ENCODE measurements around the gene RNF4. TPM values are rescaled to one million over a fixed set of nuclear protein-coding genes. Genes with fewer than 3 reads are reported as not detected.

Gene RNF4
- total and polyA plus RNA-seq, 2 experiments from 2014 or later = 63.1 to 66.5 TPM

- DNase-seq = no peak
- Histone ChIP-seq H3K27me3 (replicated peaks; ENCODE audit: insufficient read depth) (no peaks in the 10 kb centered on the region), H3K4me3 (no peak overlapping the region), H3K9me3 (ENCODE audit: low read depth) (no peaks in the 10 kb centered on the region), H3K27ac (peak overlapping the region; percentile 92), H2AFZ (no peak overlapping the region), H3F3A (ENCODE audit: insufficient read depth) (peaks cover 34% of the 10 kb centered on the region), H3K36me3 (ENCODE audit: low read depth) (peaks cover 17% of the 10 kb centered on the region), H3K4me2 (ENCODE audit: unreplicated experiment) (no peak overlapping the region), H3K9me2 (ENCODE audit: insufficient read depth) (no peaks in the 10 kb centered on the region), H3K9ac (peak overlapping the region; percentile 69; the same call in 1 of the 2 replicates), H4K20me1 (ENCODE audit: insufficient read depth) (peaks cover 14% of the 10 kb centered on the region), H3K79me2 (ENCODE audit: insufficient read depth) (peaks cover 100% of the 10 kb centered on the region), H3K4me1 (ENCODE audit: insufficient read depth) (peaks cover 44% of the 10 kb centered on the region)
- in situ Hi-C loops (cut with MboI) = no loop called here
- 85 to 87% methylated on average over 20 of the region's 20 CpGs for WGBS, 2 experiments (ENCODE audit: low coverage in 1 of 2, low lambda C conversion rate in 2 of 2, missing lambda C conversion rate in 2 of 2)
- TF ChIP-seq EZH2phosphoT487 (IDR thresholded peaks at IDR 0.05; ENCODE audit: insufficient read depth, low read depth) (no peak), EZH2 (IDR thresholded peaks at IDR 0.05; ENCODE audit: insufficient read depth, poor library complexity, severe bottlenecking) (no peak)
Observed at GRCh38 chr4:2489081-2489805, 20.3 kb downstream of the RNF4 start.

GRCh38 chr4:2489841-2490552 lies 21.1 kb downstream of the RNF4 start:
- Histone ChIP-seq H3K9ac (peak overlapping the region; percentile 69), H3K9me3 (ENCODE audit: low read depth) (no peaks in the 10 kb centered on the region), H3K4me3 (no peak overlapping the region), H3K79me2 (ENCODE audit: insufficient read depth) (peaks cover 100% of the 10 kb centered on the region), H3K4me1 (ENCODE audit: insufficient read depth) (peaks cover 38% of the 10 kb centered on the region), H3F3A (ENCODE audit: insufficient read depth) (peaks cover 32% of the 10 kb centered on the region), H3K27ac (peak overlapping the region; percentile 92), H3K27me3 (replicated peaks; ENCODE audit: insufficient read depth) (no peaks in the 10 kb centered on the region), H2AFZ (no peak overlapping the region), H3K36me3 (ENCODE audit: low read depth) (peaks cover 17% of the 10 kb centered on the region), H4K20me1 (ENCODE audit: insufficient read depth) (peaks cover 13% of the 10 kb centered on the region), H3K4me2 (ENCODE audit: unreplicated experiment) (peak overlapping the region; percentile 10), H3K9me2 (ENCODE audit: insufficient read depth) (no peaks in the 10 kb centered on the region)
- TF ChIP-seq EZH2phosphoT487 (IDR thresholded peaks at IDR 0.05; ENCODE audit: insufficient read depth, low read depth) (no peak), EZH2 (IDR thresholded peaks at IDR 0.05; ENCODE audit: insufficient read depth, poor library complexity, severe bottlenecking) (no peak)
- 81% methylated on average over 9 of the region's 9 CpGs for WGBS, 2 experiments (ENCODE audit: low coverage in 1 of 2, low lambda C conversion rate in 2 of 2, missing lambda C conversion rate in 2 of 2)
- in situ Hi-C loops (cut with MboI) = no loop called here
- DNase-seq = peak; percentile 55

- Histone ChIP-seq H3K27ac (no peak overlapping the region), H3K36me3 (ENCODE audit: low read depth) (peaks cover 30% of the 10 kb centered on the region), H4K20me1 (ENCODE audit: insufficient read depth) (no peaks in the 10 kb centered on the region), H3K4me3 (no peak overlapping the region), H3K79me2 (ENCODE audit: insufficient read depth) (peaks cover 100% of the 10 kb centered on the region), H3K9me3 (ENCODE audit: low read depth) (no peaks in the 10 kb centered on the region), H3K9ac (no peak overlapping the region), H3F3A (ENCODE audit: insufficient read depth) (peaks cover 24% of the 10 kb centered on the region), H3K9me2 (ENCODE audit: insufficient read depth) (no peaks in the 10 kb centered on the region), H3K27me3 (replicated peaks; ENCODE audit: insufficient read depth) (no peaks in the 10 kb centered on the region), H3K4me2 (ENCODE audit: unreplicated experiment) (no peak overlapping the region), H3K4me1 (ENCODE audit: insufficient read depth) (peaks cover 32% of the 10 kb centered on the region), H2AFZ (no peak overlapping the region)
- no peak for TF ChIP-seq EZH2 (IDR thresholded peaks at IDR 0.05; ENCODE audit: insufficient read depth, poor library complexity, severe bottlenecking)
- TF ChIP-seq EZH2phosphoT487 (IDR thresholded peaks at IDR 0.05; ENCODE audit: insufficient read depth, low read depth) = no peak
- in situ Hi-C loops (cut with MboI) = no loop called here
- WGBS, 2 experiments (ENCODE audit: low coverage in 1 of 2, low lambda C conversion rate in 2 of 2, missing lambda C conversion rate in 2 of 2) = 88 to 90% methylated on average over 1 of the region's 1 CpG
- DNase-seq = no peak
Observed at GRCh38 chr4:2492970-2493369, 24.1 kb downstream of the RNF4 start.

GRCh38 chr4:2494992-2495391 lies 26.1 kb downstream of the RNF4 start:
- peaks cover 21% of the 10 kb centered on the region for H3F3A ChIP-seq (ENCODE audit: insufficient read depth)
- TF ChIP-seq EZH2 (IDR thresholded peaks at IDR 0.05; ENCODE audit: insufficient read depth, poor library complexity, severe bottlenecking) (no peak), EZH2phosphoT487 (IDR thresholded peaks at IDR 0.05; ENCODE audit: insufficient read depth, low read depth) (no peak)
- no peak overlapping the region for H3K4me2 ChIP-seq (ENCODE audit: unreplicated experiment)
- in situ Hi-C loops (cut with MboI) = no loop called here
- no peak overlapping the region for H3K9ac ChIP-seq
- no peak overlapping the region for H2AFZ ChIP-seq
- no peak overlapping the region for H3K4me3 ChIP-seq
- DNase-seq = no peak
- H3K27ac ChIP-seq = no peak overlapping the region
- no peaks in the 10 kb centered on the region for H4K20me1 ChIP-seq (ENCODE audit: insufficient read depth)
- H3K79me2 ChIP-seq (ENCODE audit: insufficient read depth) = peaks cover 100% of the 10 kb centered on the region
- H3K36me3 ChIP-seq (ENCODE audit: low read depth) = peaks cover 48% of the 10 kb centered on the region
- no peaks in the 10 kb centered on the region for H3K27me3 ChIP-seq (replicated peaks; ENCODE audit: insufficient read depth)
- H3K4me1 ChIP-seq (ENCODE audit: insufficient read depth) = peaks cover 26% of the 10 kb centered on the region
- H3K9me2 ChIP-seq (ENCODE audit: insufficient read depth) = no peaks in the 10 kb centered on the region
- 91 to 93% methylated on average over 3 of the region's 3 CpGs for WGBS, 2 experiments (ENCODE audit: low coverage in 1 of 2, low lambda C conversion rate in 2 of 2, missing lambda C conversion rate in 2 of 2)
- no peaks in the 10 kb centered on the region for H3K9me3 ChIP-seq (ENCODE audit: low read depth)

All from GM23248 (cell line).